ENCODE data around the gene MYO5C.
A peak's percentile ranks its signal among the peaks of the same experiment; 100 is the strongest.
"Not testable (repeated sequence)": the region's sequence is repeated elsewhere in the genome, so short reads cannot be mapped to it uniquely, and the experiment has no call there.

Gene MYO5C

DNA sequence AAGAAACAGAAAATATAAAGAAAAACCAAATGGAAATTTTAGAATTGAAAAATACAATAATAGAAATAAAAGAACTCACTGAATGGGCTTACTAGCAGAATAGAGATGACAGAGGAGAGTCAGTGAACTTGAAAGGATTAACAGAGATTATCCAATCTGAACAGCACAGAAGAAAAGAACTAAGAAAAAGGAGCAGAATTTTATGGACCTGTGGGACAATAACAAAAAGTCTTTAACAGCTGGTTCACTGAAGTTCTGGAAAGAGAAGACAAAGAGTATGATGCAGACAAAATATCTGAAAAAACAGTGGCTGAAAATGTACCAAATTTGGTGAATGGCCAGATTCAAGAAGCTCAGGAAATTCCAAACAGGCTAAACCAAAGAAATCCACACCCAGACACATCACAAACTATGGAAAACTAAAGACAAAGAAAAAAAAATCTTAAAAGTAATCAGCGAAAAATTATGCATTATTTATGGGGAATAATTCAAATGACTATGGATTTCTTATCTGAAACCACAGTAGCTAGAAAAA lies 94.7 kb downstream of the MYO5C start:
- DNase-seq = no peak

GRCh38 chr15:52199271-52199670 lies 96.3 kb downstream of the MYO5C start:
- no peak for DNase-seq

GRCh38 chr15:52196891-52197290 lies 98.7 kb downstream of the MYO5C start:
- DNase-seq = no peak

DNA sequence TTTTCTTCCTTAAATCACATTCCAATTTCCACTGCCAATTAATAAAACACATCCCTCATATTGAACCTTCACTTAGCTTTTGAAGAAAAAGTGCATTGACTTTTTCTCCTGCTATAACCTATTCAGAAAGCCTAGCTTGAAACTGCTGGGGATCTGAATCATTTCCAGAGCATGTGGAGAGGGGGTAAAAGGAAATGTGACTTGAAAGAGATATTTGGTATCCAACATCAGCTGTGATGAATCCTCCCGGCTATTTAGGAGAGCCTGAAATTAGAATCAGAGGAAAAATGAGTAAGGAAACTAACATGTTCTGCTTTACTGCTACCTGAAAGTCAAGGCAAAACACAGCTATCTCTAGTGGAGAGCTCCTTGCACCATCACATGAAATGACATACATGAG lies 101.8 kb downstream of the MYO5C start:
- DNase-seq = no peak

- DNase-seq = no peak
Observed at GRCh38 chr15:52193321-52193720, 102.3 kb downstream of the MYO5C start.

GRCh38 chr15:52191207-52191606 lies 104.4 kb downstream of the MYO5C start, which contains the start of gene GNB5:
GNB5 (minus strand) TSS chr15:52191392; CDS start chr15:52184676, 6,716 bp downstream.
- no peak for DNase-seq

DNA sequence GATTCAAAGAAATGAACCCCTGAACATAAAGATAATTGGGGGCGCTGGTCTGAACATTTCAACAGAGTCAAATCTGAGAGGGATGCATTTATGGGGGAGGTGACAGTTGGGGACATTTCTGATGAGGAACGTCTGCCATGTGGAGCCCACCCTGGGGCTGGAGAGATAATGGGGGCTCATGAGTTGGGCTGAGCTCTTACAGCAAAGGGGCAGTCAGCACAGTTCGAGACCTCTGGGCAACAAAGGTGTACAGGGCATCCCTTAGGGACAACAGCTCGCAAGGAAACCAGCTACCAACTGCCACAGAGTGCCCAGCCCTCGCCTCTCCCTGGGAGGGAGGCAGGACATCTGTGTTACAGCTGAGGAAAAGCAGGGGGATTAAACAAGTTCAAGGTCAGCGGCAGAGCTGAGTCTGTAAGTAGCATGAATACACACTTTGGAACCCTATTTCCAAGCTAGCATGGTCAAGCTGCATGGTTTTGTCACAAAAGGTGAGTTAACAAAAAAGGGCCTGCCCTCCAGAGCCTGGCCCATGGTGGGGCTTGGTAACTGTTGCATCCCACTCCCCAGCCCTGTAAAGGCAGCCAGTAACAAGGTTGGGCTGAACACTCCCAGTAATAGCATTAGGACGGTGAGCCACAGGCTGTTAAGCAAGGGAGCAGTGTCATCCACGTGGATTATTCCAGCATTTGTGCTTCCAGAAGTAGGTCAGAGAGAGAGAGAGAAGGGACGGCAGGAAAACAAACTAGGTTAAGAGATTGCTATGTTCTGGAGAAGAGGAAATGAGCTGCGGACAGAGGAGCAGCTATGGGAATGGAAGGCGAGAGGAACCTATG lies 108.7 kb downstream of the MYO5C start:
- no peak for DNase-seq

GRCh38 chr15:52185151-52185561 lies 110.4 kb downstream of the MYO5C start:
- DNase-seq = no peak

GRCh38 chr15:52184721-52185120 lies 110.9 kb downstream of the MYO5C start:
- no peak for DNase-seq

GRCh38 chr15:52183562-52184173 lies 111.9 kb downstream of the MYO5C start:
- peak; percentile 35 for DNase-seq

DNA sequence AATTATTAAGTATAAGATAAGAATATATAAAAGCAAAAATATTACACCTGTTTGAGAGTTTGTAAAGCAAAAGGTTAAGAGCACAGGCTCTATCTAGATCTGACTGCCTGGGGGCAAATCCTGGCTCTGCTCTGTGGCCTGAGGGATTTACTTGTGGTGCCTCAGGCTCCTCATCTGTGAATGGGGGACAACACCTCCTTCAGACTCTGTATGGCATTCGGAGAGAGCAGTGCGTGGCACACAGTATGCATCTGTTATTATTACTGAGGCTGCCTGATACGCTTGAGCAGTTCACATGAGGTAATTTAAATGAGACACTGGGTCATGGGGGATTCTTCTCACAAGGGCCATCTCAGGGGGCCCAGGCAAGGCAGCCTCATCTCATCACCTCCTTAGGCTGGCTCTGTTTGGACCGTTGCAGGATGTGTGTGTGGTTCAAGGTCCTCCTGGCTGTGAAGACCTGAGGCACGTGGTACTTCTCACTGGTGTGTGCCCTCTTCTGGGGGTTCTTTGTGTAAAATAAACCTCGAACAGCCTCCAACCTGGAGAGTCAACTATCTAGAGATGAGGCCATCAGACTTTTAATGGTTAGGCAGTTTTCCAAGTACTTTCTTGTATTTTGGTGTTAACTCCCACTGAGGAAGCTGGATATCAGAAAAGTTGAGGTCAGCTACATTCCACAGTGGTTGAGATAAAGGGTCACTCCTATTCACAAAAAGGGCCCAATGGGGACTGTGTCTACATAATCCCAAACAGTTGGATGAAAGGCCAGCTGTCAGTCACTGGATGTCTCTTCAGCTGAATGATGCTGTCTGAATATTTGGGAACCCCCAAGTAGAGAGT lies 113.4 kb downstream of the MYO5C start:
- no peak for DNase-seq

- DNase-seq = no peak
Observed at GRCh38 chr15:52180851-52181450, 114.7 kb downstream of the MYO5C start.

- DNase-seq = no peak
Observed at GRCh38 chr15:52180196-52180835, 115.3 kb downstream of the MYO5C start.

DNA sequence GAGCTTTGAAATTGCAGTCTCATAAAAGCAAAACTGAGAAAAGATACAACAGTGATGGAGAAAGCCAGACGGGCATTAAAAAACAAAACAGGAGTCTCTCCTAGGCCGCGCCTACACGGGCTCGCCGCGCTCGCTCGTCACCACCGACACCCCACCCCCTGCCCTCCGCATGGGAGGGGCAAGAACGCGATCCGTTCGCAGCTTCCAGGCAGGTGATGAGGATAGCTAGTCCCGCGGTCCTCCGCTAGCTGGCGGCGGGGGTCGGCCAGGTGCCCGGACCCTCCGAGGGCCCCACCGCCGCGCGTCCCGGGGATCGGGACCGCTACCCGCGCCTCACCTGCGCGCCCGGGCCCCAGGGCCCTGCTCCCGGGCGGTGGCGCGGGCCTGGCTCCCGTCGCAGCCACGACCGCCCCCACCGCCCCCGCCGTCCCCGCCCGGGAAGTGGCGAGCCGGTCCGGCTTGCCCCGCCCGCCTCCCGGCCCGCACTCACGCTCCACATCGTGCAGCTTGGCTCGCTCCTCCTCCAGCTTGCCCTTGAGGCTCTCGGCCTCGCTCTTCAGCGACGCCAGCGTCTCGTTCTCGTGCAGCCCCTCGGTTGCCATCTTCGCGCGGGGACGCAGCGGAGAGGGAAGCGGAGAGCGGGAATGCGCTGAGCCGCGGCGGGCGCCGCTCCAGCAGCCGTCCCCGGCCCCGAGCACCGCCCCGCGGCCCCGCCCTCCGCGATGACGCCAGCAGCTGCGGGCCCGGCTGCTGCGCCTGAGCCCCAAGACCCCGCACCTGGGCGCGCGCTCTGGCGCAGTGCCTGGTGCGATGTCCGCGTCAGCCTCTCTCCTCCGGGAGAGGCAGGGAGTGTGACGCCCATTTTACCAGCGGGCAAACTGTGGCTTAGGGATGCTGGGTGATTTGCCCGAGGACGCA lies 116.1 kb downstream of the MYO5C start:
- DNase-seq = peak; percentile 66

DNA sequence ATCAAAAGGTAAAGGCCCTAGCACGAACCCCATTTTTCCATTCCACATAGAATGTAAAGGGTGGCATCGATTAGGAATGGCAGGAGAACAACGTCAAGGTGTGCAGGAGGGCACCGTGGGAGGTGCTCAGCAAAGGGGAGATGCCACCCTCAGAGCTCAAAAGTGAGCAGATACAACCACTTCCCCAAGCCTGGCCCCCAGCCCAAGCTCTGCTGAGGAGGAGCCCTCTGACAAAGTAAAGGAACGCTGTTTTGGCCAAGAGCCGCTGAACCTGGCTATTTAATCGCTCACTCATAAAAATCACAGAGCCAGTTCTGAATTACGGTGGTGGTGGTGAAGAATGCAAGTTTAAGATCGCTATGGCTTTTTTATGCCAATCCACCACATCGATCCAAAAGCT lies 116.8 kb downstream of the MYO5C start:
- no peak for DNase-seq

GRCh38 chr15:52172869-52173268 lies 122.7 kb downstream of the MYO5C start:
- DNase-seq = no peak

DNA sequence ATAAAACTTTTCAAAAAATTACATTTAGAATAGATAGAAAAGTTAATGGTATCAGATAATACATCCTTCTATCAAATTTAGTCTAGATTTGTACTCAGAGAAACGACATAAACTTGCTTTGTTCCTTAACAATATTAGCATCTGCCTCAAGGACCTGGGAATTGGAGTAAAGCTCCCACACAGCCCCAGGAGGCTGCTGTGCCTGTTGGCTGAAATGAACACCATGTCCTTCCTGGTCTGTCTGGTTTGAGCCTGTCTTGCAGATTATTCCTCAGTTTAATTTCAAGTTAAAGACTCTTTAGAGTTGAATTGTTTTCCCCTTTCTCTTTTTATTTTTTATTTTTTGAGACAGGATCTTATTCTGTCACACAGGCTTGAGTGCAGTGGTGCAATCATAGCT lies 123.8 kb downstream of the MYO5C start:
- no peak for DNase-seq

DNA sequence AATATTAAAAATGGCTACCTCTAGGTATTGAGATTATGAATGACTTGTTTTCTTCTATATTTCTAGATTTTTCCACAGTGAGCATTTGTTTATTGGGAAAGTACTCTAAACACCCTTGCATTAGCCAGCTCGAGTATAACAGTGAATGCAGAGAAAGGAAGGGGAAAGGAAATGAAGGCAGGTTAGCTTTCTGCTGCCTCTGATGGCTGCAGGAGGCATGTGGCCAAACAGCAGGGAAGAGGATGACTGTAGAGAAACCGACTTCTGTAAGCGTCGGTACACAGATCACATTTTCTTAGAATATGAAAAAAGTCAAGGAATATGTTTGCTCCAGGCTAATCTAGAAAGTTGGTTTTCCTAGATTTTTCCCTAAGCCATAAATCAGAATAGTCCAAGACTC lies 124.2 kb downstream of the MYO5C start:
- peak; percentile 27 for DNase-seq

- not testable (repeated sequence) for DNase-seq
Observed at GRCh38 chr15:52170199-52170598, 125.4 kb downstream of the MYO5C start.

GRCh38 chr15:52165494-52166131 lies 130.0 kb downstream of the MYO5C start:
- DNase-seq = not testable (repeated sequence)
